KBM-7 (cell line): ENCODE data around the gene C1orf174.

ENCODE experiments used
- DNase-seq: peaks from one replicate; pipeline ENCODE4 v3.0.0-alpha.2; 2015
- in situ Hi-C: fragments of 300-500 bp; cut with MboI; formaldehyde crosslinking; loops from 2 replicates; pipeline ENCODE4 v1.14.3; 2020; ENCODE audit warnings: low sequenced_read_pairs, low pct_unique_long_range_greater_than_20kb, mixed read lengths

C1orf174 gene

DNA sequence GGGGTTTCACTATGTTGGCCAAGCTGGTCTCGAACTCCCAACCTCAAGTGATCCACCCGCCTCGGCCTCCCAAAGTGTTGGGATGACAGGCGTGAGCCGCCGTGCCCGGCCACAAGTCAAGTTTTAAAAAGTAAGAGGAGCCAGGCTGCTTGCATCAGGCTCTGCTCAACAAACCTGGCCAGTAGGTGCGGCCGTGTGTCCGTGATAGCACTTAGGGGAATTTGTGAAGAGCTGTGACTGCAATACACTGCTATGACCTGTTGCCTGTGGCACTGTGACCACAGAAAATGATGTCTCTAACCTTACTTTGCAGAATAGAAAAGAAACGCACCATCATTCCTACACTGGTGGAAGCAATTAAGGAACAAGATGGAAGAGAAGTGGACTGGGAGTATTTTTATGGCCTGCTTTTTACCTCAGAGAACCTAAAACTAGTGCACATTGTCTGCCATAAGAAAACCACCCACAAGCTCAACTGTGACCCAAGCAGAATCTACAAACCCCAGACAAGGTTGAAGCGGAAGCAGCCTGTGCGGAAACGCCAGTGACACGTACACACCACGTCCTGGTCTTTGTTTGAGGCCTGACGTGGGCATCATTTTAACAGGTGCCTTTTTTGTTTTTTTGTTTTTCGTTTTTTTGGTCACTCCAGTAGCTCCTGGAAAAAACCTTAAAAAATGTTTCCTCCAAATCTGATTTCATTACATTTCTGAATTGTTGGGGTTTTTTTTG, 16.7 kb downstream of the C1orf174 start:
- in situ Hi-C loops, result no loop called here
- no peak for DNase-seq

DNA sequence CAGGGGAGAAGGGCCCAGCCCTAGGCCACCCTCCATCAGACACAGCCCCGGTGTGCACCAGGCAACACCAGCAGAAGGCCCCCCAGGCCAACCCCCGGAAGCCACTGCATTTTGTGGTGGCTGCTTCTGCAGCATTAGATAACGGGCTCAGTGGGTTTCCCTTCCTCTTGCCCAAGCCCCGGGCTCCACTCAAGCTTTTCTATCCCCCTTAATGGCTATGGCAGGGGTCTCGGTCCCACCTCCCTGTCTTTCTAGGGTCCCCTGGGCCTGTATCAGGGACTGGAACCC, 18.9 kb downstream of the C1orf174 start:
- in situ Hi-C loops, result no loop called here

DNA sequence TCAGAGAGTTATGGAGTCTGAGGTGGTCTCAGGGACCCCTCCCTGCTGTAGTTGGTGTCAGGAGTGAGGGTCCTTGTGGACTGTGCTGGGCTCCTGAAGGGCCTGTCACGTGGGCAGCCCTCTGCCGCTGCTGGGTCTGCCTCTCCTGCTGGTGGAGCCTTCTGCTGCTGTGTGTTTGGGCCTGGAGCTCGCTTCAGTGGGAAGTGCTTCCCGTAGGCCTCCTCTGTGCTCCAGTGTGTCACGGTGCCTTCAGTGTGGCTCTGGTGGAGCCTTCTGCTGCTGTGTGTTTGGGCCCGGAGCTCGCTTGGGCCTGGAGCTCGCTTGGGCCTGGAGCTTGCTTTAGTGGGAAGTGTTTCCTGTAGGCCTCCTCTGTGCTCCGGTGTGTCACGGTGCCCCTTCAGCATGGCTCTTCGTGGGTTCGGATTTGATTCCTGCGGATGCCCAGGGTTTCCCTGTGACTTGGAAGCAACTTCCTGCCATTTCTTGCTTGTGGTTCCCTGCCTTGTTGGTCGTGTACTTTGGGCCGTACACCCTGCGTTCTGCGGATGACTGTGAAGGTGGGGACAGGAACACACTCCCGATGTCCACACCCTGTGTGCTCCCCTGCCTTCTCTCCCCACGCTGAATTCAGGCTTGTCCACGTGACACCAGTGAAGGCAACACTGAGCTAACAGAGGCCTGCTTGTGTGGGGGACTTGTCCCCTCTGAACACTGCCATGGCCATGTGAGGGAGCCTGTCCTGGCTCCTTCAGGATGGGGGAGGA, 19.5 kb downstream of the C1orf174 start:
- in situ Hi-C loops, result no loop called here
- no peak for DNase-seq

More for the DNA sequence above, 18.9 kb downstream of the C1orf174 start:
- no peak for DNase-seq

DNA sequence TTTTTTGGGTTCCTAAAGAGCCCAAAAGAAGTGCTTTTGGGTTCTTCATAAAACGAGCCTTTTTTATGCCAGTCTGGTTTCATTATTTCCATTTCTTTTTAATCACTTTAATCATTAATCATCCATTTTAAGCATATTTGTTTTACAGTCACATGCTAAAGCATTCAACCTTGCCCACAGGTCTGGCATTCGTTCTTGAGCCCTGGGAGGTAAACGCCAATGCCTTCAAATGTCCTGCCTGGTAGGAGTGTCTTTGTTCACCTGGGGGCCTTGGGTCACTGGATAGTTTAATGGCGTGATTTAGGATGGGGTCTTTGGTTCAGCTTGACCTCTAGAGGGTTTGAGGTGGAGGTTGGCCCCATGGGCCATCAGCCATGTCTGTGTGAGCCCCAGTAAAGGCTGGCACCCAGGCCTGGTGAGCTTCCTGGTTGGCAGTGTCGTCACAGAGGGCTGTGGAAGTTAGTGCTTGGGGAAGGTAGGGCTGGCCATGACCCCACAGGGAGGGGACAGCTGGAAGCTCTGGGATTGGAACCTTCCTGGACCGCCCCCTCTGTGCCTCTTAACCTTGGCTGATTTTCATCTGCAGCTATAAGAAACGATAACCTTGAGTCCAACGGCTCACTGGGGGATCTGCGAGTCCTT, 20.2 kb downstream of the C1orf174 start:
- no peak for DNase-seq
- in situ Hi-C loops, result no loop called here

DNA sequence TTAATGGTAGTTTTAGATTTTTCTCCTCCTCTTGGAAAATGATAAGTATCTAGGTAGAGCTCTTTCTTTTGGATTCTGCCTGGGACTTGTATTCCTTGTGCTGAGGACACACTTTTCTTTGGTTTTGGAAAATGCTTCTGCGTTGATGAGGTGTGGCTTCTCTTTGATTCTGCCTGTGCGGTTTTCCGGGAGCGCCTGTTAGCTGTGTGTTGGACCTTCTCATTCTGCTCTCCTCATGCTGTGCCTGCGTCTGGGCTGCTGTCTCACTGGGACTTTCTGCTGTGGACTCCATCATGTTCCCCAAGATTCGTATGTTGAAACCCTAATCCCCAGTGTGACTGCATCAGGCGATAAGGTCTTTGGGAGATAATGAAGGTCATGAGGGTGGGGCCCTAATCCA, 21.0 kb downstream of the C1orf174 start:
- in situ Hi-C loops, result no loop called here
- no peak for DNase-seq

DNA sequence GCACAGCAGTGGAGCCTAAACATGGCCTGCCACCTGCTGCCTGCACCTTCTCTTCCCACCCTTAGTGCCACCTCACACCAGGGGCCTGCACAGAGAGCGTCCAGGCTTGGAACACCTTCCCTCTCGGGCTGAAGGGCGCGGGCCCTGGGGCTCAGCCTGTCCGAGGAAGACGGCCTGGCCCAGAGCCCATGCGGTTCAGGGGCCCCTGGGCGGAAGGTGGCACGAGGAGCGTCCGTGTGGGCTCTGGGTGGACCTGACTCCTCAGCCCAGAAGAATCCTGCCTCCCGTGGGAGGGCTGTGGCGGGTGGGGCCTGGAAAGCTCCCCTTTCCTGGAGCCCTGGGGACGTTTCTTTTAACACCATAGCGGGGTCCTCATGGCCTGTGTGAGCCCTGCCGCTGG, 23.4 kb downstream of the C1orf174 start:
- no peak for DNase-seq
- in situ Hi-C loops, result no loop called here

DNA sequence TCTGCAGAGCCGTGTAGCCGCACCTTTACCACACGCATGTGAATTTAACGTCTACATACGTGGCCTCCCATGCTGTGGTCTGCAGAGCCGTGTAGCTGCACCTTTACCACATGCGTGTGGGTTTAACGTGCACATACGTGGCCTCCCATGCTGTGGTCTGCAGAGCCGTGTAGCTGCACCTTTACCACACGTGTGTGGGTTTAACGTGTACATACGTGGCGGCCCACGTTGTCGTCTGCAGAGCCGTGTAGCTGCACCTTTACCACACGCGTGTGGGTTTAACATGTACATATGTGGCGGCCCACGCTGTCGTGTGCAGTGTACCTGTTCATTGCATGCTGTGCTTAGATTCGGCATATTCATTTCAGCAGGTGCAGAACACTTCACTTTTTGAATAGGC, 25.3 kb downstream of the C1orf174 start:
- in situ Hi-C loops, result no loop called here
- no peak for DNase-seq

DNA sequence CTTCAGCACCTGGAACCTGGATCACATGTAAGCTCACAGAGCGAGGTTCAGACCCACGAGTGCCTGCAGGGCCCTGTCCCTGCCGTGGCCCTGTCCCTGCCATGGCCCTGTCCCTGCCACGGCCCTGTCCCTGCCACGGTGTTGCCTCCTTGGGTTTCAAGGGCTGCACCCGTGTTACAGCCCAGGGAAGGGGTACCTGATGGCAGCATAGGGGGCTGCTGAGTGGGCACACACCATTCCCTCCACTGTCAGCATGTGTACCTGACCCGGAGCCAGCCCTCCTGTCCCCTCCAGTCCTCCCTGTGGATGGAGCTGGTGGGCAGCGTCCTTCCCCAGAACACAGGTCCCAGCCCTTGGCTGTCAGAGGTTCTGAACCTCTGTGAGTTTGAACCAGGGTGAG, 27.5 kb downstream of the C1orf174 start:
- in situ Hi-C loops, result no loop called here
- DNase-seq, result no peak

DNA sequence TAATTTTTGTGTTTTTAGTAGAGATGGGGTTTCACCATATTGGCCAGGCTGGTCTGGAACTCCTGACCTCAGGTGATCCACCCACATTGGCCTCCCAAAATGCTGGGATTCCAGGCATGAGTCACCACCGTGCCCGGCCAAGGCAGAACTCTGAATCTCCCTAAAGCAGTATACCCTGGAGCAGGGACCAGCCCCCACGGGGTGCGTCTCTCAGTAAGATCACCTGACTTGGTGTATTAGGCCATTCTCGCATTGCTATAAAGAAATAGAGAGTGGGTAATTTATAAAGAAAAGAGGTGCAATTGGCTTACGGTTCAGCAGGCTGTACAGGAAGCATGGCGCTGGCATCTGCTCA, 28.6 kb downstream of the C1orf174 start:
- in situ Hi-C loops, result no loop called here
- no peak for DNase-seq

DNA sequence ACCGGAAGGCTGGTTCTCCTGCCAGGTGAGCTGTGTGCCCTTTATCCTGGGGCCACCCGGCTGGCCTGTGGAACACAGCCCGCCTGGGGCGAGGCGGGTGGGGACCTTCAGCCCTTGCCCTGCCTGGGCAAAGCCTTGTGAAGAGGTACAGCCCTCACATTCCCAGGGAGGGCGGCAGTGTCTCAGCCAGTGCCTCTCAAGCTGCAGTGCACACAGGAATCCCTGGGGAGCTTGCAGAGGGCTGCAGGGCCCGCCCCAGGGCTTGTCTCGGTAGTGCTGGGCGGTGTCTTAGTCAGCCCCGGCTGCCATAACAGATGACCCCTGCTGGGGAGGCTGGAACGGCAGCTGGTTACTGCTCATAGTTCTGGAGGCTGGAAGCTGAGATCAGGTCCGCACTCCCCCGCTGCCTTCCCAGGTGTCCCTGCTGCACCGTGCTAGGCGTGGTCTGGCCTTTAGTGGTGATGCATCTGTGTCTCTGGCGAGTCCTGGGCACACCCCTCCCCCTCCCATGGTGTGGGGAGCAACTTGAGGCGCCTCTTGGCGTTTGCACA, 30.2 kb downstream of the C1orf174 start:
- no peak for DNase-seq
- in situ Hi-C loops, result no loop called here

DNA sequence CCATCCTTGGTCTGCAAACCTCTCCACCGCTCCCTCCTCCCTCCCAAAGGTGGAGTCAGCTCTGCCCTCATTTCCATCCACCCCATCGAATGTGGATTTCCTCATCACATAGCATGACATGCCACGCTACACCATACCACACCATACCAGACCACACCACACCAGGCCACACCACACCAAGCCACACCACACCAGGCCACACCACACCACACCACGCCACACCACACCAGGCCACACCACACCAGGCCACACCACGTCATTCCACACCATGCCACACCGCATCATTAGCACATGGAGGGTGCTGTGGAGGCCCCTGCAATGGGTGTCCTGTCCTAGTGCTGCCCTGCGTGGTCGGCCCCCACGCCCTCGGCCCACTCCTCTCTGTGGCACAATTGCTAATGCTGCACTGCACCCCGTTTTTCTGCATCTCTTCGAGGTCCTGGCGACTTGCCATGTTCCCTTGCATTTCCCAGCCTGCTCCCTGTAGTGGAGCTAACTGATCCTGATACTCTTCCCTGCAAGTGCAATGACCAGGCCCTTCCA, 31.5 kb downstream of the C1orf174 start:
- in situ Hi-C loops, result no loop called here

DNA sequence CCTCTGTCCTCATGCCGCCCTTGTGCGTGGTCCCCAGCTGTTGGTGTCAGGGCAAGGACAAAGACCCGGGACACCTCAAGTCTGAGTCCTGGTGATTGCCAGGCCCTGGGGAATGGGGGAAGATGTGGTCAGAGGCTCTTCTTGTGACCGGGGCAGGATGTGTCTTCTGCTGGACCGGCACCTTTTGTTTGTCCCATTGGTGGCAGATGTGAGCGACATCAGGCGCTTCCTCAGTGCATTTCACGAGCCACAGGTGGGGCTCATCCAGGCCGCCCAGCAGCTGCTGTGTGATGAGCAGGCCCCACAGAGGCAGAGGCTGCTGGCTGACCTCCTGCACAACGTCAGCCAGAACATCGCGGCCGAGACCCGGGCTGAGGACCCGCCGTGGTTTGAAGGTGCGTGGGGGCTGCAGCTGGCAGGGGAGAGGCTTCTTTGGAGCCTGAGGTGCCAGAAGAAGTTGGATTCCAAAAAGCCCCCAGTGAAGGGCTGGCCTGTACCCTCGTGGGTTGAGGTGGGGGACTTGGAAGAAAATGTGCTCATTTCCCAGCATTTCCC, 34.4 kb downstream of the C1orf174 start:
- DNase-seq, result no peak
- in situ Hi-C loops, result no loop called here

More for the DNA sequence above, 31.5 kb downstream of the C1orf174 start:
- DNase-seq, result no peak

DNA sequence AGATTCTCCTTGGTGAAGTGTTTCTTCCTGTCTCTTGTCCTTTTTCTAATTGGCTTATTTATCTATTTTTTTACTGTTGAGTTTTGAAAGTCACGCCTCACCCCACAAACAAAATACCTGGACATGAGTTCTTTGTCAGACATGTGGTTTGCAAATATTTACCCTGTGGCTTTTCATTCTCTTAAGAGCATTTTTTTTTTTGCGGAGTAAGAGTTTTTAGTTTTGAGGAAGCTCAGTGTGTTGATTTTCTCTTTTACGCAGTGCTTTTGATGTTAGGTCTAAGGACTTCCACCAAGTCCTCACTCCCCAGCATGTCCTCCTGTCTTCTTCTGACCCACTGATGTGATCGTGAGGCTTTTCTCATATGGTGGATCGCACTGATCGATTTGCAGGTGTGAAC, 35.2 kb downstream of the C1orf174 start:
- no peak for DNase-seq
- in situ Hi-C loops, result no loop called here

DNA sequence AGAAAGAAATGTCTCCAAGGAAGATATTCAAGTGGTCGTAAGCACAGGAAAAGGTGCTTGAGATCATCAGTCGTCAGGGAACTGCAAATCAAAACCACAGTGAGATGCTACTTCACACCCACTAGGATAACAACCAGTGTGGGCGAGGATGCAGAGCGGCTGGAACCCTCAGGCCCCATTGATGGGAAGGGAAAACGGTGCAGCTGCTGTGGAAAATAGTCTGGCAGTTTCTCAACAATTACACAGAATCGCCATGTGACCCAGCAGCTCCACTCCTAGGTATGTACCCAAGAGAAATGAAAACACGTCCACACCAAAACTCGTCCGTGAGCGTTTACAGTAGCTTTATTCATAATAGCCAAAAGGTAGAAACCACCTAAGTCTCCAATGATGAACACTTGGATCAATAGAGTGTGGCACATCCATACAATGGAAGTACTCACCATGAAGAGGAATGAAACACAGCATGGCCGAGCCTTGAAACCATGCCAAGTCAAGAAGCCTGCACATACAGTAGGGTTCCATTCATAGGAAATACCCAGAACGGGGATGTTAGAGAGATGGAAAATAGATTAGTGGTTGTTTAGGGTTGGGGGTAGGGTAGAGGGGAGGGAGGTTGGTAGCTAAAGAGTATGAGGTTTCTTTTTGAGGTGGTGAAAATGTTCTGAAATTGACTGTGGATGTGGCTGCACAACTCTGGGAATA, 36.7 kb downstream of the C1orf174 start:
- DNase-seq, result no peak
- in situ Hi-C loops, result no loop called here

DNA sequence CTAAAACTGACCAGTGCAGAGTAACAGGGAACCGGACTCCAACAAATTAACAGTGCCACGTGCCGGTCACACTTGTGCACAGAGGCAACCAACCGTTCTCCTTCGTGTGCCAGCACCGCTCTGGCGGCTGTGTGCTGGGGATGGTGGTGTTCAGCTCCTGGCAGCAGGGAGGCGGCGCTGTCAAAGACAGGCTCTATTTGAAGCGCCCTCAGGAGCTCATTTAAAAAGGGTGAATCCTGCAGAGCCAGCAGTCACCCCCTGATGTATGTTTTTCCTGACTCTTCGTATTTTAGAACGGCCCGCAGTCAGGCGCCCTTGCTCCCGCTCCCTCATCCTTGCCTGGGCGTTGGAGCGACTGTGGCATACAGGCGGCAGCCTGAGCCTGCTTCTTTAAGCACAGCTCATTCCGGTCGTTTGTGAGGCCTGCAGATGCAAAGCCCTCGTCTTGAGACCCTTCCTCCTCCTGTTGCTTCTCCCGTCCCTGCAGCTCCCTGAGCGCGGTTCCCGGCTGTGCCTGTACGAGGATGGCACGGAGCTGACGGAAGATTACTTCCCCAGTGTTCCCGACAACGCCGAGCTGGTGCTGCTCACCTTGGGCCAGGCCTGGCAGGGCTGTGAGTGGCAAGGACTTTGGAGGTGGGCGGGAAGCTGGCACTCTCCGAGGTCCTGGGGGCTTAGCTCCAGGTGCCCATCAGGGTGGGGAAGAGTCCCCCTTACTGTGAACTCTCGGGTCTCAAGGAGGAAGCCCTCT, 41.7 kb downstream of the C1orf174 start:
- in situ Hi-C loops, result no loop called here
- DNase-seq, result peak; percentile 34

DNA sequence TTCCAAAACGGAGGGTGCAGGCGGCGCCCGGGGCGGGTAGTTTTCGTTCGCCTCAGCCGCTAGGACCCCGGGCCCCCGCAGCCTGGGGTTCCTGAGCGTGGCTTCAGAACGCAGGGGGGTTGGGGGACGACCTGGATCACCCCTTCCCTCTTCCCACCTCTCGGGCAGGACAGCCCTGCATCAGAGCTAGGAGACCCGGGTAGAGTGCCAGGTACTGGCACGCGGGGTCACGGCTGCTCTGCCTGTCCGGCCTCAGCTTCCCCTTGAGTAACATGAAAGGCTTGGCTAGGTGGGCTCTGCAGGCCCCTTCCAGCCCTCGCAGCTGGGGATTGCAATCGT, 42.3 kb downstream of the C1orf174 start:
- no peak for DNase-seq
- in situ Hi-C loops, result no loop called here

DNA sequence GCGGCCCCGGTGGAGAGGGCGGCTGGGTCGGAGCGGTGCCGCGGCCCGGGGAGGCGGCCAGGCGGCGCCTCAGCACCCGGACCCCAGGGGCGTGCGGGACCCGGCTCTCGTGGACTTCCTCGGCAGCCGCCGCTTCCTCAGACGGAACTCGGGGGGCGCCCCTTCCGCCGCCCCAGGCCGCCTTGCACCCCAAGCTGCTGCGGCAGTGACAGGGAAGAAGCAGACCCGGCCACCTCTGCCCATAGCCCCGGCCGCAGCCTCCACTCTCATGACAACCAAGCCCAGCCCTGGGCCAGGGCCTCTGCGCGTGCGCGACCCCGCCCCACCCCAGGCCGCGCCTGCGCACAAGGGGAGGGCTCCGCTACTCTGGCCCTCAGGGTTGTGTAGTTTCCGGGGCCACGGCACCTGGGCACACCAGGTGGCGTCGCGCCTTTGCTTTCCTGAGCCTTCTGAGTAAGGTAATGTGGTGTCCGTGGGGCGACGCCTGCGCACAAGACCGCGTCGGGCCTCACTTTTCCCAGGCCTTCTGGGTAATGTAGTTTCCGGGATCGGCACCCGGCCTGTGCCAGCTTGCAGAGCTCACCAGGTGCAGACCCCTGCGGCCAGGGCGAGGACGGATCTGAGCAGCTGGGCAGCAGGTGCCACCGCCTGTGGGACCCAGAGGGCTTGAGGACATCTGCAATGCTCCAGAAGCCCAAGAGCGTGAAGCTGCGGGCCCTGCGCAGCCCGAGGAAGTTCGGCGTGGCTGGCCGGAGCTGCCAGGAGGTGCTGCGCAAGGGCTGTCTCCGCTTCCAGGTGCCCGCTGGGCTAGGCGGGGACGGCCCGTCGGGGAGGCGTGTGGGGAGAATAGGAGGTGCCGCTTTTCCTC, 42.9 kb downstream of the C1orf174 start, which contains the start of the genes CEP104 and DFFB:
Gene CEP104 (minus strand): TSS at position 289 of the 868 bp plus-strand sequence. CDS start 4,804 bp downstream, outside the sequence.
Gene DFFB (plus strand): TSS at position 554 of the 868 bp plus-strand sequence. CDS start 128 bp downstream, at position 682.
- peak; percentile 96 for DNase-seq
- in situ Hi-C loops, result no loop called here
